Measurements from ENCODE around the gene SPATA20. TPM values are rescaled to one million over a fixed set of nuclear protein-coding genes. Genes with fewer than 3 reads are reported as not detected.

Gene SPATA20
- total and polyA plus RNA-seq, 11 donors: 13.8 to 83.0 (median 52.3) TPM

DNA sequence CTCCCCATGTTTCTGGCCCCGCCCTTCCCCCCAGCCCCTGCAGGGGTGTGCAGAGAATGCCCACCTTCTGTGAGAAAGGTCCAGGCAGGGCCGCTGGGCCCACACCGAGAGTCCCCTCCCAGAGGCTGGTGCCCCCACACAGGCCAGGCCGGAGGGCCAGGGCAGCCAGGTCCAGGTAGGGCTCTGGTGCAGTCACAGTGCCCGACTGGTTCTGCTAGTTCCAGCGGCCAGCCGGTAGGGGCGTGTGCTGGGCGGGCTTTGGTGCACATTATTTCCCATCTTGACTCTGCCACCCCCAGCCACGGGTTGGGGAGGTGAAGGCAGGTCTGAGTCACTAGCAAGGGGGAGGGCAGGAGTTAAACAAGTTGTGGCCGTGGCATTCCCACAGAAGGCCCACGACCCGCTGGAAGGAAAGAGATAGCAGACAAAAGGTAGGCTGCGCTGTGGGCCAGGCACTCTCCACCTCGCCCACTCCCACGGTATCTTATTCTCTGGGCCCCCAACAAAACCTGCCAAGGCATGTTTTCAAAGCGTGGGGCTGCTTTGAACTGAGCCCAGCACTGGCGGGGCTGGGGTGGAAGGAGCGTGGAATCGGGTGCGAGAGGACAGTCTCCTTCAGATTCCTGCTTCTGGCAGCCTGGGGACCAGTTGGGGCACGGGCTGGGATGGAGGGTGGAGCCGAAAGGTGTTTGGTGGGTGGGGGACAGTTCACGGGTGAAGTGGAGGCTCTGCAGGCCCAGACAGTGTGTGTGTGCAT, 12.6 kb upstream of the SPATA20 start:
- intact Hi-C loops (cut with DNase I): loop anchor here in 2 of 10 donors (2.0 to 5.0 kb wide), 2 partner anchors 47 to 52 kb away; no protein-coding TSS in a partner anchor
- no peaks in the 10 kb centered on the region for H3K9me3 ChIP-seq
- peak overlapping the region; percentile 16 to 94 (median 76) for H3K27ac ChIP-seq

DNA sequence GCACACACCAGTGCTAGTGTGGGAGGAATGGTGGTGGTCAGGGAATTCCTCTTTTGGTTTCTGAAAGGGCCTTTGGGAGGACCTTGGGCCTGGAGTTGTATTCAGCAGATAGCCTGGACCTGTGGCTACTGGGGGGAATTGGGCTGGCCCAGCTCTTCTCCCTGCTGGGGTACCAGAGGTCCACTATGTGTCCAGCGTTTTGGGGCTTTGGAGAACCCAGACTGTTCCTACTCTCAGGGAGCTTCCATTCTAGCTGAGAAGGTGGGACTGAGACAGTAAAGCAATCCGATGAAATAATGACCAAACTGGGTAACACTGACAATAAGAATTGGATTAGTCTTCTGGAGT, 12.0 kb upstream of the SPATA20 start:
- H3K36me3 ChIP-seq: peaks cover 0 to 20% (median 0%) of the 10 kb centered on the region in 9 donors
- peaks cover 0 to 40% (median 22%) of the 10 kb centered on the region in 9 donors for H3K27me3 ChIP-seq
- 85 to 91% (median 86%) methylated on average over 2 of the region's 2 CpGs for WGBS, 4 donors
- peaks cover 0 to 41% (median 10%) of the 10 kb centered on the region in 12 donors for H3K4me1 ChIP-seq
- ATAC-seq: no peak
- H3K4me3 ChIP-seq: peak overlapping the region in 4 of 12 donors; percentile 51 to 72 (median 57)
- peak overlapping the region in 9 of 12 donors; percentile 65 to 94 (median 78) for H3K27ac ChIP-seq
- TF ChIP-seq POLR2A (IDR thresholded peaks at IDR 0.05): no peak
- TF ChIP-seq, protein P1, sequence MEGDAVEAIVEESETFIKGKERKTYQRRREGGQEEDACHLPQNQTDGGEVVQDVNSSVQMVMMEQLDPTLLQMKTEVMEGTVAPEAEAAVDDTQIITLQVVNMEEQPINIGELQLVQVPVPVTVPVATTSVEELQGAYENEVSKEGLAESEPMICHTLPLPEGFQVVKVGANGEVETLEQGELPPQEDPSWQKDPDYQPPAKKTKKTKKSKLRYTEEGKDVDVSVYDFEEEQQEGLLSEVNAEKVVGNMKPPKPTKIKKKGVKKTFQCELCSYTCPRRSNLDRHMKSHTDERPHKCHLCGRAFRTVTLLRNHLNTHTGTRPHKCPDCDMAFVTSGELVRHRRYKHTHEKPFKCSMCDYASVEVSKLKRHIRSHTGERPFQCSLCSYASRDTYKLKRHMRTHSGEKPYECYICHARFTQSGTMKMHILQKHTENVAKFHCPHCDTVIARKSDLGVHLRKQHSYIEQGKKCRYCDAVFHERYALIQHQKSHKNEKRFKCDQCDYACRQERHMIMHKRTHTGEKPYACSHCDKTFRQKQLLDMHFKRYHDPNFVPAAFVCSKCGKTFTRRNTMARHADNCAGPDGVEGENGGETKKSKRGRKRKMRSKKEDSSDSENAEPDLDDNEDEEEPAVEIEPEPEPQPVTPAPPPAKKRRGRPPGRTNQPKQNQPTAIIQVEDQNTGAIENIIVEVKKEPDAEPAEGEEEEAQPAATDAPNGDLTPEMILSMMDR (IDR thresholded peaks at IDR 0.05): no peak
- DNase-seq: no peak
- intact Hi-C loops (cut with DNase I): loop anchor here in 2 of 10 donors (2.0 to 5.0 kb wide), 2 partner anchors 48 to 52 kb away; no protein-coding TSS in a partner anchor
- H3K9me3 ChIP-seq: no peaks in the 10 kb centered on the region

More for the DNA sequence above, 12.6 kb upstream of the SPATA20 start:
- Histone ChIP-seq H3K36me3 (peaks cover 0 to 16% (median 0%) of the 10 kb centered on the region in 9 donors), H3K4me3 (peak overlapping the region in 11 of 12 donors; percentile 16 to 72 (median 51)), H3K27me3 (peaks cover 0 to 40% (median 22%) of the 10 kb centered on the region in 9 donors), H3K4me1 (peaks cover 0 to 41% (median 10%) of the 10 kb centered on the region in 12 donors)
- TF ChIP-seq, protein P1 (IDR thresholded peaks at IDR 0.05): peak in 8 of 12 donors; percentile 8 to 42 (median 28)
- TF ChIP-seq POLR2A (IDR thresholded peaks at IDR 0.05): no peak
- 36 to 48% (median 46%) methylated on average over 20 to 24 of the region's 24 CpGs for WGBS, 4 donors
- no peak for DNase-seq
- peak; percentile 45 to 75 (median 60) for ATAC-seq

DNA sequence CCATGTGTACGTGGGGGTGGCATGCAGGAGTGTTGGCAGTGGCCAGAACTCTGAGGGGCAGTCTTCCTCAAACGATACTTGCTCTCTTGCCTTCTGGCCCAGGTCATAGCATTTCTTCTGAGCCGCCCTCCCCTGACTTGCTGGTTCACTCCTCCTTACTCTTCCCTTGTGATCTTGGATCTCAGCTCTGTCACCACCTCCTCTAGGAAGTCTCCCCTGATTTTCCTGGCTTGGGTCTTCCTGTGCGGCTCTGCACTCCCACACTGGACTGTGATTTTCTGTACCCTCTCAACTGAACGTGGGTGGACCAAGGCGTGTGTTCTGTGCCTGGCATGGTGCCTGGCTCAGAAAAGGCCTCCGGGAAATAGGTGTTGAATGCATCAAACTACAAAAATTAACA, 11.6 kb upstream of the SPATA20 start:
- TF ChIP-seq, protein P1 (IDR thresholded peaks at IDR 0.05): no peak
- TF ChIP-seq POLR2A (IDR thresholded peaks at IDR 0.05): no peak
- no peaks in the 10 kb centered on the region for H3K9me3 ChIP-seq
- no peak overlapping the region for H3K27ac ChIP-seq
- peaks cover 0 to 40% (median 22%) of the 10 kb centered on the region in 9 donors for H3K27me3 ChIP-seq
- no peak overlapping the region for H3K4me3 ChIP-seq
- peaks cover 0 to 20% (median 0%) of the 10 kb centered on the region in 9 donors for H3K36me3 ChIP-seq
- ATAC-seq: no peak
- DNase-seq: no peak
- peaks cover 0 to 41% (median 10%) of the 10 kb centered on the region in 12 donors for H3K4me1 ChIP-seq
- 62 to 65% (median 64%) methylated on average over 7 of the region's 7 CpGs for WGBS, 4 donors
- intact Hi-C loops (cut with DNase I): loop anchor here in 1 of 10 donors (2.0 kb wide), 1 partner anchor 53 kb away; no protein-coding TSS in a partner anchor

Data from heart left ventricle (tissue), 16 donors.